T-helper 17 cell (primary cell): ENCODE measurements around the gene SLC4A2. TPM values are rescaled to one million over a fixed set of nuclear protein-coding genes. Genes with fewer than 3 reads are reported as not detected.

ENCODE experiments used
- ATAC-seq: fragments of 150-1000 bp; cut with Tn5 transposase; 2 replicates; pipeline ENCODE4 v1.10.0; 2021; ENCODE audit warnings: mild to moderate bottlenecking, moderate library complexity
- DNase-seq, 3 donors: peaks; one replicate each; pipeline versions ENCODE4 v3.0.0 to v3.0.0-alpha.2; 2020 to 2021
- H3K9me3 ChIP-seq: one replicate; pipeline ENCODE4 v1.7.0; 2013; ENCODE audit warnings: low read length, mild to moderate bottlenecking; ENCODE audit not compliant: control insufficient read depth, poor library complexity, severe bottlenecking
- H3K27ac Mint-ChIP-seq: one replicate; pipeline ENCODE4 v1.8.0; 2022; ENCODE audit warnings: mild to moderate bottlenecking, moderate library complexity, mixed read lengths
- H3K27me3 Mint-ChIP-seq: one replicate; pipeline ENCODE4 v1.8.0; 2022; ENCODE audit warnings: mixed read lengths
- H3K36me3 Mint-ChIP-seq: one replicate; pipeline ENCODE4 v1.8.0; 2022; ENCODE audit warnings: low read depth, mixed read lengths
- H3K4me1 Mint-ChIP-seq: one replicate; pipeline ENCODE4 v1.8.0; 2022; ENCODE audit warnings: mild to moderate bottlenecking, mixed read lengths
- H3K4me3 Mint-ChIP-seq: one replicate; pipeline ENCODE4 v1.8.0; 2022; ENCODE audit warnings: mild to moderate bottlenecking, moderate library complexity, mixed read lengths
- total RNA-seq, 4 donors: library from RNA in 2 of 4; stranded (reverse) in 2 of 4; gene quantifications; one replicate each; pipeline ENCODE4 v1.2.3 and lab custom pipeline; 2022 to 2026

The SLC4A2 gene
- total RNA-seq, 2 donors from 2014 or later = 48.9 to 61.3 TPM

- DNase-seq (peak; percentile 86 to 96 (median 94)), ATAC-seq (peak; percentile 91)
- no peaks in the 10 kb centered on the region for H3K9me3 ChIP-seq
- Mint-ChIP-seq H3K27ac (peak within 1 kb of the TSS; percentile 96), H3K4me3 (peak within 1 kb of the TSS; percentile 91), H3K36me3 (peaks cover 2% of the 10 kb centered on the region), H3K27me3 (no peaks in the 10 kb centered on the region), H3K4me1 (peaks cover 22% of the 10 kb centered on the region)
These were observed 31.1 kb upstream of the SLC4A2 start, which contains the start of gene ABCB8 for GRCh38 chr7:151028131-151028947. TSS of gene ABCB8 (plus strand) at chr7:151028450. CDS start at chr7:151028516, 66 bp downstream.

GRCh38 chr7:151028948-151029501, 30.4 kb upstream of the SLC4A2 start:
- no peaks in the 10 kb centered on the region for H3K27me3 Mint-ChIP-seq
- peaks cover 22% of the 10 kb centered on the region for H3K4me1 Mint-ChIP-seq
- no peak for ATAC-seq

GRCh38 chr7:151031011-151031410, 28.4 kb upstream of the SLC4A2 start:
- no peak overlapping the region for H3K27ac Mint-ChIP-seq
- no peak overlapping the region for H3K4me3 Mint-ChIP-seq
- DNase-seq = no peak
- H3K27me3 Mint-ChIP-seq = no peaks in the 10 kb centered on the region
- H3K36me3 Mint-ChIP-seq = peaks cover 2% of the 10 kb centered on the region
- H3K9me3 ChIP-seq = no peaks in the 10 kb centered on the region
- no peak for ATAC-seq
- peaks cover 22% of the 10 kb centered on the region for H3K4me1 Mint-ChIP-seq

More at GRCh38 chr7:151028948-151029501, 30.4 kb upstream of the SLC4A2 start:
- Mint-ChIP-seq H3K36me3 (peaks cover 2% of the 10 kb centered on the region), H3K27ac (peak overlapping the region; percentile 96), H3K4me3 (peak overlapping the region; percentile 91)
- no peak for DNase-seq
- H3K9me3 ChIP-seq = no peaks in the 10 kb centered on the region

- H3K9me3 ChIP-seq = no peaks in the 10 kb centered on the region
- no peak overlapping the region for H3K4me3 Mint-ChIP-seq
- H3K27me3 Mint-ChIP-seq = no peaks in the 10 kb centered on the region
- H3K36me3 Mint-ChIP-seq = peaks cover 5% of the 10 kb centered on the region
- no peak for ATAC-seq
- H3K27ac Mint-ChIP-seq = no peak overlapping the region
- DNase-seq = no peak
- H3K4me1 Mint-ChIP-seq = peaks cover 16% of the 10 kb centered on the region
These were observed 26.2 kb upstream of the SLC4A2 start for GRCh38 chr7:151032936-151033863.

DNA sequence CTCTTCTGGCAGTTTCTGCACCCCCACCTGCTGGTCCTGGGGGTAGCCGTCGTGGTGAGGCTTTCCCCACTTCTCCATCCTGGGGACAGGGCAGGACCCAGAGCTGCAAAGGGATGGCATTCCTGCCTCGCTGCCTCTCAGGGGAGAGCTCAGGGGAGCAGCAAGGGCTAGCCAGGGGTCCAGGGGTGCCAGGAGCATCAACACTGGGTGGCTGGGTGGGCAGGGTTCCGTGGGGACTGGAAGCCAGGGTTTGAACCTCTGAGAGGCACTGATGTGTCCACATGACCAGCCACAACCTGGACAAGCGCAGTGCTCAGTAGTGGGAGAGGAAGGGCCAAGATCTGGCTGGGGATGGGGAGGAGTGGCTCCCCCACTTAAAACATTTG, 25.5 kb upstream of the SLC4A2 start:
- Mint-ChIP-seq H3K4me1 (peaks cover 13% of the 10 kb centered on the region), H3K27me3 (no peaks in the 10 kb centered on the region), H3K4me3 (no peak overlapping the region), H3K27ac (no peak overlapping the region), H3K36me3 (peaks cover 3% of the 10 kb centered on the region)
- no peak for ATAC-seq
- H3K9me3 ChIP-seq = no peaks in the 10 kb centered on the region
- DNase-seq = no peak

- no peaks in the 10 kb centered on the region for H3K9me3 ChIP-seq
- ATAC-seq (no peak), DNase-seq (no peak)
- Mint-ChIP-seq H3K27me3 (no peaks in the 10 kb centered on the region), H3K4me3 (no peak overlapping the region), H3K36me3 (peaks cover 3% of the 10 kb centered on the region), H3K4me1 (peaks cover 13% of the 10 kb centered on the region), H3K27ac (no peak overlapping the region)
These were observed 24.9 kb upstream of the SLC4A2 start for GRCh38 chr7:151034312-151035025.

- H3K9me3 ChIP-seq = no peaks in the 10 kb centered on the region
- H3K27me3 Mint-ChIP-seq = no peaks in the 10 kb centered on the region
- DNase-seq = no peak
- ATAC-seq = no peak
- no peak overlapping the region for H3K27ac Mint-ChIP-seq
- peak overlapping the region; percentile 31 for H3K4me3 Mint-ChIP-seq
- H3K4me1 Mint-ChIP-seq = peaks cover 17% of the 10 kb centered on the region
- peaks cover 3% of the 10 kb centered on the region for H3K36me3 Mint-ChIP-seq
These were observed 24.2 kb upstream of the SLC4A2 start for GRCh38 chr7:151035026-151035717.

GRCh38 chr7:151035902-151036301, 23.5 kb upstream of the SLC4A2 start:
- Mint-ChIP-seq H3K27ac (no peak overlapping the region), H3K36me3 (peaks cover 3% of the 10 kb centered on the region), H3K27me3 (no peaks in the 10 kb centered on the region), H3K4me3 (no peak overlapping the region), H3K4me1 (peaks cover 17% of the 10 kb centered on the region)
- no peak for DNase-seq
- no peaks in the 10 kb centered on the region for H3K9me3 ChIP-seq
- ATAC-seq = no peak

- Mint-ChIP-seq H3K27ac (peak overlapping the region; percentile 59), H3K4me3 (no peak overlapping the region), H3K27me3 (no peaks in the 10 kb centered on the region), H3K36me3 (peaks cover 3% of the 10 kb centered on the region), H3K4me1 (peaks cover 10% of the 10 kb centered on the region)
- peak in 1 of 3 donors; percentile 32 for DNase-seq
- ATAC-seq = peak; percentile 59
- H3K9me3 ChIP-seq = no peaks in the 10 kb centered on the region
These were observed 20.2 kb upstream of the SLC4A2 start for GRCh38 chr7:151038951-151039849.

GRCh38 chr7:151039850-151040548, 19.4 kb upstream of the SLC4A2 start:
- H3K4me1 Mint-ChIP-seq = peaks cover 10% of the 10 kb centered on the region
- peaks cover 3% of the 10 kb centered on the region for H3K36me3 Mint-ChIP-seq
- DNase-seq (no peak), ATAC-seq (no peak)
- H3K27ac Mint-ChIP-seq = peak overlapping the region; percentile 59
- no peaks in the 10 kb centered on the region for H3K27me3 Mint-ChIP-seq
- no peaks in the 10 kb centered on the region for H3K9me3 ChIP-seq
- H3K4me3 Mint-ChIP-seq = no peak overlapping the region
